Transverse colon (tissue), 4 donors: Measurements from ENCODE around the gene EXD2. TPM values are rescaled to one million over a fixed set of nuclear protein-coding genes. Genes with fewer than 3 reads are reported as not detected.

ENCODE experiments used
- DNase-seq: peaks from one replicate; pipeline ENCODE4 v3.0.0-alpha.2; 2019
- H3K27ac ChIP-seq, 4 donors: fragments of 200-600 bp; sonication (generic); 2 replicates each; pipeline ENCODE4 v1.5.1; 2016 to 2018; ENCODE audit warnings: inconsistent platforms in 4 of 4
- H3K27me3 ChIP-seq: fragments of 200-600 bp; sonication (generic); 2 replicates; pipeline ENCODE4 v1.5.1; 2017; ENCODE audit warnings: inconsistent platforms
- H3K36me3 ChIP-seq, 4 donors: fragments of 200-600 bp; sonication (generic); 2 replicates each; pipeline ENCODE4 v1.5.1; 2017 to 2019; ENCODE audit warnings: inconsistent platforms in 4 of 4
- H3K4me1 ChIP-seq, 4 donors: fragments of 200-600 bp; sonication (generic); 2 replicates each; pipeline ENCODE4 v1.5.1; 2017 to 2020; ENCODE audit warnings: inconsistent platforms in 4 of 4
- H3K4me3 ChIP-seq, 4 donors: fragments of 200-600 bp; sonication (generic); 1 replicate in 1 of 4; 2 replicates in 3 of 4; pipeline versions ENCODE4 v1.5.1 to v1.6.1; 2017 to 2019; ENCODE audit warnings: inconsistent platforms in 4 of 4
- H3K9me3 ChIP-seq, 2 donors: fragments of 200-600 bp; sonication (generic); 2 replicates each; pipeline ENCODE4 v1.5.1; 2017 to 2019; ENCODE audit warnings: inconsistent platforms in 2 of 2
- EP300 ChIP-seq: sonication (generic); formaldehyde crosslinking; IDR thresholded peaks from one replicate; pipeline ENCODE4 v1.6.1; 2017; ENCODE audit warnings: antibody characterized with exemption, low read depth
- POLR2A ChIP-seq: fragments of 450-650 bp; IDR thresholded peaks from one replicate; pipeline ENCODE4 v1.6.1; 2016; ENCODE audit warnings: antibody characterized with exemption, mild to moderate bottlenecking, moderate library complexity
- POLR2AphosphoS5 ChIP-seq, 3 donors: sonication (generic); formaldehyde crosslinking; IDR thresholded peaks; one replicate each; pipeline ENCODE4 v1.6.1; 2016; ENCODE audit warnings: antibody characterized with exemption in 3 of 3
- WGBS, 2 donors: methylation state at CpG; one replicate each; pipeline ENCODE4 v1.1.5; 2018; ENCODE audit warnings: low coverage in 1 of 2; 5-methylcytosine and 5-hydroxymethylcytosine counted together
- in situ Hi-C, 4 donors: fragments of 200-750 bp; cut with MboI; loops; one replicate each; pipeline versions ENCODE4 v1.15.0 to v1.15.1; 2017; ENCODE audit warnings: low sequenced_read_pairs in 3 of 4, low pct_ligation_motif_present in 1 of 4, low pct_unique_long_range_greater_than_20kb in 1 of 4
- intact Hi-C: fragments of 100-400 bp; cut with DNase I; formaldehyde crosslinking; loops from one replicate; pipeline ENCODE4 v1.15.1; 2023; ENCODE audit warnings: low total_unique reads
- total RNA-seq, 4 donors: library from RNA; depleted of rRNA; stranded (reverse); fragments of >200 nt; gene quantifications; one replicate each; pipeline ENCODE4 v1.1.0, GENCODE V29; 2016
- TF ChIP-seq, protein P1 (sequence below), 5 experiments: fragments of 200-600 bp in 3 of 5; fragments of 450-650 bp in 2 of 5; sonication (generic) in 3 of 5; IDR thresholded peaks; 1 replicate in 2 of 5; 2 replicates in 3 of 5; pipeline ENCODE4 v1.5.1; 2016 to 2017; ENCODE audit warnings: antibody characterized with exemption in 5 of 5, inconsistent platforms in 3 of 5, mild to moderate bottlenecking in 2 of 5, moderate library complexity in 1 of 5

EXD2 gene, protein sequence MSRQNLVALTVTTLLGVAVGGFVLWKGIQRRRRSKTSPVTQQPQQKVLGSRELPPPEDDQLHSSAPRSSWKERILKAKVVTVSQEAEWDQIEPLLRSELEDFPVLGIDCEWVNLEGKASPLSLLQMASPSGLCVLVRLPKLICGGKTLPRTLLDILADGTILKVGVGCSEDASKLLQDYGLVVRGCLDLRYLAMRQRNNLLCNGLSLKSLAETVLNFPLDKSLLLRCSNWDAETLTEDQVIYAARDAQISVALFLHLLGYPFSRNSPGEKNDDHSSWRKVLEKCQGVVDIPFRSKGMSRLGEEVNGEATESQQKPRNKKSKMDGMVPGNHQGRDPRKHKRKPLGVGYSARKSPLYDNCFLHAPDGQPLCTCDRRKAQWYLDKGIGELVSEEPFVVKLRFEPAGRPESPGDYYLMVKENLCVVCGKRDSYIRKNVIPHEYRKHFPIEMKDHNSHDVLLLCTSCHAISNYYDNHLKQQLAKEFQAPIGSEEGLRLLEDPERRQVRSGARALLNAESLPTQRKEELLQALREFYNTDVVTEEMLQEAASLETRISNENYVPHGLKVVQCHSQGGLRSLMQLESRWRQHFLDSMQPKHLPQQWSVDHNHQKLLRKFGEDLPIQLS
- total RNA-seq: 10 to 100 TPM; 16.5 to 33.8 (median 22.8) TPM

DNA sequence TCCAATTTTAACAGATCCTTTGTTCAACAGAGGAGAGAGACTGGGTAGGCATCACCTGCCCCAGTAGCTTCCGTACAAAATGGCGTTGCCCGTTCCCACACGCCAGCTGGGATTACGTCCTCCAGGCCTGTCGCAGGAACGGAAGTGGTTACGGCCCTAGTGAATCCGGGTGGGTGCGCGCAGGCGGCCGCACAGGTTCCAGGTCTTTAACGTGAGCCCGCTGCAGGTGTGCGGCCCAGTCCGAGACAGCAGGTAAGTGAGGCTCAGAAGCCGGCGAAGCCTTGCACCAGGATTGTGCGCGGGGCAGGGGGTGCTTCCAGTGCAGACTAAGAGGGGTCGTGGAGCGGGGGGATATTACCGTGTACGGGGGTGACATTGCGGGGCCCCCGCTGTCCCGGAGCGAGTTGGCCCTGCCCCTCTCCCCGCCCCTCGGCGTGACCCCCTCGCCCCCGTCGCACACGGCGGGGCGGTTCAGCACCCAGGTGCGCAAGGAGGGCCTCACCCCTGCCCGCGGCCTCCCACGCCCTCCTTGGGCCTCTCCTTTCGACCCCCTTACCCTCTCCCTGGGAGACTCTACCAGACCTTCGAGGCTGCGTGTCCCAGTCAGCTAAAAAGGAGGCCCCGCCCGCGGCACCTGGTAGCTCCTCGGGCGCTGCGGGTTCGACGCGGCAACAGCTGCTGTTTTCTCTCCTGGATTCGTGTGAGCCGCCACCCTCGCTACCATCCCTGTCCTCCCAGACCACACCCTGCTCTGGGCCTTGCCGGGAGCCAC, at the start of gene EXD2:
Gene EXD2 (plus strand): TSS at position 159 of the 772 bp plus-strand sequence. CDS start 17,973 bp downstream, outside the sequence.
- H3K4me1 ChIP-seq: peaks cover 0 to 16% (median 8%) of the 10 kb centered on the region in 4 donors
- H3K4me3 ChIP-seq: peak within 1 kb of the TSS; percentile 49 to 94 (median 72)
- DNase-seq: peak; percentile 93
- WGBS, 2 donors: 0 to 1% methylated on average over 2 to 39 of the region's 58 CpGs
- no peaks in the 10 kb centered on the region for H3K36me3 ChIP-seq
- H3K27ac ChIP-seq: peak within 1 kb of the TSS; percentile 85 to 92 (median 86)
- H3K9me3 ChIP-seq: no peaks in the 10 kb centered on the region
- intact Hi-C loops: no loop called here
- no peaks in the 10 kb centered on the region for H3K27me3 ChIP-seq
- TF ChIP-seq EP300: no peak
- peak; percentile 72 for TF ChIP-seq POLR2A
- TF ChIP-seq POLR2AphosphoS5 (IDR thresholded peaks at IDR 0.05): peak; percentile 56 to 82 (median 77)
- in situ Hi-C loops: no loop called here

DNA sequence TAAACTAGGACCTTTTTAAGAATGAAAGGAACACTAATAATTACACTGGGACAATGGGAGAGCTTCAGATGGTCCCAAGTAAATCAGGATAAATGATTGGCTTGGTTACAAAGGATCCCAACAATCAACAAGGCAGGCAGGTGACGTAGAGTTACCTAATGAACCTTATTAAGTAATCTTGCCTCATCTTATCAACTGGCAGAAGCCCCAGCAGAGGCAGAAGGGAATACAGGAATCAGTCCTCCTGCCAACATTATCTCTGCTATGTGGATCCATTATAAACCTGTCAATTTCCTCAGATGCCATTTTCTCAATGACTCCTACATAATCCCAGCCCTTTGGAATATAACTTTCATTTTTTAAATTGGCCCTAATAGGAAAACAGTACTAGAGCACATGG, 49.7 kb upstream of the EXD2 start:
- peaks cover 7 to 24% (median 18%) of the 10 kb centered on the region in 4 donors for H3K4me1 ChIP-seq
- no peak overlapping the region for H3K4me3 ChIP-seq
- no peaks in the 10 kb centered on the region for H3K9me3 ChIP-seq
- intact Hi-C loops: no loop called here
- in situ Hi-C loops: loop anchor here in 1 of 4 donors (25.0 kb wide), 1 partner anchor 321 kb away; no protein-coding TSS in a partner anchor
- WGBS, 2 donors: 96 to 100% methylated on average over 1 of the region's 1 CpG
- no peaks in the 10 kb centered on the region for H3K27me3 ChIP-seq
- H3K27ac ChIP-seq: no peak overlapping the region
- no peaks in the 10 kb centered on the region for H3K36me3 ChIP-seq
- no peak for TF ChIP-seq POLR2AphosphoS5 (IDR thresholded peaks at IDR 0.05)
- TF ChIP-seq POLR2A: no peak
- TF ChIP-seq, protein P1, sequence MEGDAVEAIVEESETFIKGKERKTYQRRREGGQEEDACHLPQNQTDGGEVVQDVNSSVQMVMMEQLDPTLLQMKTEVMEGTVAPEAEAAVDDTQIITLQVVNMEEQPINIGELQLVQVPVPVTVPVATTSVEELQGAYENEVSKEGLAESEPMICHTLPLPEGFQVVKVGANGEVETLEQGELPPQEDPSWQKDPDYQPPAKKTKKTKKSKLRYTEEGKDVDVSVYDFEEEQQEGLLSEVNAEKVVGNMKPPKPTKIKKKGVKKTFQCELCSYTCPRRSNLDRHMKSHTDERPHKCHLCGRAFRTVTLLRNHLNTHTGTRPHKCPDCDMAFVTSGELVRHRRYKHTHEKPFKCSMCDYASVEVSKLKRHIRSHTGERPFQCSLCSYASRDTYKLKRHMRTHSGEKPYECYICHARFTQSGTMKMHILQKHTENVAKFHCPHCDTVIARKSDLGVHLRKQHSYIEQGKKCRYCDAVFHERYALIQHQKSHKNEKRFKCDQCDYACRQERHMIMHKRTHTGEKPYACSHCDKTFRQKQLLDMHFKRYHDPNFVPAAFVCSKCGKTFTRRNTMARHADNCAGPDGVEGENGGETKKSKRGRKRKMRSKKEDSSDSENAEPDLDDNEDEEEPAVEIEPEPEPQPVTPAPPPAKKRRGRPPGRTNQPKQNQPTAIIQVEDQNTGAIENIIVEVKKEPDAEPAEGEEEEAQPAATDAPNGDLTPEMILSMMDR (IDR thresholded peaks at IDR 0.05): no peak
- no peak for TF ChIP-seq EP300
- DNase-seq: no peak

DNA sequence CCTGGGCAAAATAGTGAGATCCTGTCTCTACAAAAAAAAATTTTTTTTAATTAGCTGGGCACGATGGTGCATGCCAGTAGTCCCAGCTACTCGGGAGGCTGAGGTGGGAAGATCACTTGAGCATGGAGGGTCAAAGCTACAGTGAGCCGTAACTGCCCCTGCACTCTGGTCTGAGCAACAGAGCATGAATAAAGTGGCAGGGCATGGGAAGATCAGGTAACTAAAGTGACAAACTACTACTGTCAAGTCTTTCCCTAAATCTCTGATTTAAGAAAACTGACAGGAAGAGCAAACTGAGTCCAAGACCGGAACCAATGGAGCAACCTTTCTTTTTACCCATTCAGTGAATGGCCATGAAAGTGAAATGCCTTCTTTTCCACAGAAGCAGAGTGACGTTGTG, 49.2 kb upstream of the EXD2 start:
- TF ChIP-seq POLR2AphosphoS5 (IDR thresholded peaks at IDR 0.05): no peak
- no peak for TF ChIP-seq POLR2A
- TF ChIP-seq, protein P1 (IDR thresholded peaks at IDR 0.05): no peak
- TF ChIP-seq EP300: no peak
- Histone ChIP-seq H3K4me1 (peaks cover 5 to 21% (median 17%) of the 10 kb centered on the region in 4 donors), H3K36me3 (no peaks in the 10 kb centered on the region), H3K27me3 (no peaks in the 10 kb centered on the region), H3K4me3 (no peak overlapping the region), H3K9me3 (no peaks in the 10 kb centered on the region), H3K27ac (no peak overlapping the region)
- in situ Hi-C loops (loop anchor here in 1 of 4 donors (25.0 kb wide), 1 partner anchor 320 kb away; no protein-coding TSS in a partner anchor), intact Hi-C loops (no loop called here)
- no peak for DNase-seq
- 96 to 100% methylated on average over 3 to 5 of the region's 5 CpGs for WGBS, 2 donors

DNA sequence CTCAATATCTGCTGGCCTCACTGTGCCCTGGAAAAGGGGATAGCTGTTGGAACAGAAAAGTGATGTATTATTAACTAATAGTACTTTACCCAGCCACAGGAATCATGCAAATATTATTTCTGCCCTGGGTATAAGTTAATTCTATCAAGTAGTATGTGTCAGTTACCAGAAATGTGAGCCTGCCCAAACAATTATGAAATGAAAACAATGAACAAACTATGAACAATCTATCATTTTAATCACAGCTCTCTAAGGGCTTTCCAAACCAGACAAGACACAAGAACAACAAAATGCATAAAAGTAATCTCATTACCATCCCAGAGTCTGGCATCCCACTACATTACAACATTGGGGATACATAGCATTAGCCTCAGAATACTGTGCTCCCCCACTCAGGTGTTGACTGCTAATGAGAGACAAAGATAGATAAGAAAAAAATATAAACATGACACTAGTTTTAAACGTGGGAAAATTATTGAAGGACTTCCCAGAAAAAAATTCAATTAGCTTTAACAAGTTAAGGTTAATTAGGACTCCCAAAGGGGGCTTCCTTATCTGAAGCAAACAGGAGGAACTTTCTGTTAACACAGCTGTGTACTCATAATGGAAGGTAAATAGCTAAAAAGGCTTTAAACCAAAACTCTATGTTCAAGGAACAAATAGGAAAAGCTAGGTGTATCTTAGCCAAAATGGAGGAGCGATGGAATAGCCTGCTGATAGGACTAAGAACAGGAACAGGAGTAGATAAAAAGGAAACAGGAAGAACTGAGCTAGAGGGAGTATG, 41.6 kb upstream of the EXD2 start:
- H3K27ac ChIP-seq: peak overlapping the region in 1 of 4 donors; percentile 94
- H3K36me3 ChIP-seq: no peaks in the 10 kb centered on the region
- 45 to 46% methylated on average over 2 of the region's 2 CpGs for WGBS, 2 donors
- peaks cover 0 to 25% (median 12%) of the 10 kb centered on the region in 4 donors for H3K4me1 ChIP-seq
- TF ChIP-seq, protein P1 (IDR thresholded peaks at IDR 0.05): no peak
- TF ChIP-seq POLR2AphosphoS5 (IDR thresholded peaks at IDR 0.05) (no peak), EP300 (no peak), POLR2A (no peak)
- H3K27me3 ChIP-seq: no peaks in the 10 kb centered on the region
- in situ Hi-C loops (loop anchor here in 1 of 4 donors (25.0 kb wide), 1 partner anchor 313 kb away; no protein-coding TSS in a partner anchor), intact Hi-C loops (no loop called here)
- DNase-seq: no peak
- H3K9me3 ChIP-seq: no peaks in the 10 kb centered on the region
- no peak overlapping the region for H3K4me3 ChIP-seq
